Measurements from ENCODE around the gene PLEKHG4B.

The PLEKHG4B gene

DNA sequence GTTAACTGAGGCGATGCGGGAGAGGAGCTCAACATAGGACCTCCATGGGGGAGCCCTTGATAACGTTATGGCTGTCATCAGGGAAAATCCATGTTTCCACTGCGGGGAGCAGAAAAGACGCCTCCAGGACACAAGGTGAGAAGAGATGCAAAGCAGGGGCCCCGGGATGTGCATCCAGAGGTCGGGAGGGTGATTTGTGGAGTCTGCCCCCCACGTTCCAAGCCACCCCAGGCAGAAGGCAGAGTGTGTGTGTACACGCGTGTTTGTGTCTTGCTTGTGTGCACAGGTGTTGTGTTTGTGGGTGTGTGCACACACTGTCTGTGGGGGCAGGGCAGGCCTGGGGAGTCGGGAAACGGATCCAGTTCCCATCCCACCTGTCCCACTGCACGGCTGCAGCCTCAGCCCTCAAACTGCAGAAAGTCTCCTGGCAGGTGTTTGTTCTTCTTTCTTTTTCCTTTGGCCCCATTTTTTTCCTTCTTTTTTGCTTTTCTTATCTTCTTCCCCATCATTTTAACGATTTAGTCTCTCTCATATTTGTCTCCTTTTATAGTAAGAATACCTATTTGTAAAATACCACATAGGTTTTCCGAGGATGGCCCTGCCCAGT, 17.4 kb upstream of the PLEKHG4B start:
- no peak for DNase-seq

DNA sequence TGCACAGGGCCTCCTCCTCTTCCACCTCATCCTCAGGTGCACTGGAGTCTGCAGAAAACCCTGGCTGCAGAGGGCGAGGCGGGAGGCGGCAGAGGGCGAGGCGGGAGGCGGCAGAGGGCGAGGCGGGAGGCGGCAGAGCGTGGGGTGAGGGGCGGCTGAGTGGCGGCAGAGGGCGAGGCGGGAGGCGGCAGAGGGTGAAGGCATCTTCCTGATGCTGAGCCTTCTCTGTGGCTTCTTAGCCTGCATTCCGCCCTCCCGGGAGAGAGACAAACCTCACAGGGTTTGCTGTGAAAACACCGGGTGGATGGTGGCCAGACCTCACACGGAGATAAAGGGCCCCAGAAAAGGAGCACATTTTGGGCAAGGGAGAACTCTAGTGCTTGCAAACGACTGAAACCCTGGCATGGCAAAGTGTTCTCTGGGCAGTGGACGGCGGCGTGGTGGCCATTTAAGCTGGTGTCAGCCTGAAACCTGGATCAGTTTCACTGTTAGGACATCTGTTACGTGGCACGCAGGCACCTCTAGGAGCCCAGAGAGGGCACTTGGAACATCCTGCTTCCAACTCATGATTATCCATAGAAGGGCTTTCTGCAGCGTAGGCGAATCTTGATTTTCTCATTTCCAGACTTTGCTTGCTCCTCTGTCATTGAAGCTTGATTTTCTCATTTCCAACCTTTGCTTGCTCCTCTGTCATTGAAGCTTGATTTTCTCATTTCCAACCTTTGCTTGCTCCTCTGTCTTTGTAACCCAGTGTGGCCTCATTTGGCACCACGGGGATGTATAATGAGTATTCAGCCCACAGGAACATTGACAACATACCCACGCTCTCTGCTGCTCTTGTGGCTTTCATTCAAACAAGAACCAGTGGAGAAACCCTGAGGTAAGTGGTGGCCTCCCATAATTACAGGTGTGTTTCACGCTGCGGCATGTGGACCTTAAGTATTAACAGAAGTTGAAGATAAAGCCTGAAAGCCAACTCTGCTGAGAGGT, 16.3 kb upstream of the PLEKHG4B start:
- DNase-seq: no peak

DNA sequence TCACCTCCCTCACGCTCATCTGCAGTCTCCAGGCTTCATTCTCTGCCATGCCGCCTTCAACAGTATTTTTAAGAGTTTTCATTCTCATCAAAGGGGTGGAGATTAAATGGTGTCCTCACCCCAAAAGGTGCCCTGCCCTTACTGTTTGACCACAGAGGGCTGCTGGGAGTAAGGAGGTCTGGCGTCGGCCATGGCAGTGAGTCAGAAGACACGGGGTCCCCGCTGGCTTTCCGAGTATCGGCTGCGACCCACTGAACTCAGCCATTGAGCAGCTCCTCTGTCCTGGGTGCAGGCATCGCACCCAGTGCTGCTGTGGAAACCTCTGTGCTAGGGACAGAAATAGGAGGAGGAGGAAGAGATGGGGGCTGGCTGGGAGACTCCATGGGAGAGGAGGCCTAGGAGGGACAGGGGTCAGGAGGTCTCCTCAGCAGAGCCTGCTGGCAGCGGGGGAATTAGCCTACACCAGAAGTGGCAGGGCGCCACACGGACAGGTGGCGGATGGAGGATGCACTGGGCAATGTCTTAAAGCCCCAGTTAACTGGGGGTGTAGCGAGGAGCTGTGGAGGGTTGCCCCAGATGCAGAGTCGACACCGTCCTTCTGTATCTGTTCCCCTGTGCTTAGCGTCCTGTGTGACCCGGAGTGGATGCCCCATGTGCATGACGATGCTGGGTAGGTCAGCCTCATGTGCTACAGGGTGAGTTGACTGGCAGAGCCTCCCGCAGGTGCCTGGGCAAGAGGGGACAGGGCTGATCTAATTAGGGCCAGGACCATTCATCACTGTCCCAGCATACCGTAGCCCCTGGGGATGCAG, 15.4 kb upstream of the PLEKHG4B start:
- DNase-seq: no peak

DNA sequence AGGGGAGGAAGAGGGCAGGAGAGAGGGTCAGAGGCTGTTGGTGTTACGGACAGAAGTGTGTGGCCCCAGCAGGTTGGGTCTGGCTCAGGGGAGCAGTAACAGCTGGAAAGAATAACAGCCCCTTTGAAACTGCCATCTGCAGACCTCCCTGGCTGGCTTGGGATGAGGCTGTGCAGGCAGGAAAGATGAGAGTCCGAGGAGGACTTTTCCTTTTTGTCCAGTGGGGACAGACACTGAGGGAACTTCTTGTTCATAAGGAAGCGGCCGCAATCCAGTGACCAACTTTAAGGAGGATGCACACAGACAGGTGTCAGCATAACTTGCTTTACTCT, 14.8 kb upstream of the PLEKHG4B start:
- DNase-seq: no peak

DNA sequence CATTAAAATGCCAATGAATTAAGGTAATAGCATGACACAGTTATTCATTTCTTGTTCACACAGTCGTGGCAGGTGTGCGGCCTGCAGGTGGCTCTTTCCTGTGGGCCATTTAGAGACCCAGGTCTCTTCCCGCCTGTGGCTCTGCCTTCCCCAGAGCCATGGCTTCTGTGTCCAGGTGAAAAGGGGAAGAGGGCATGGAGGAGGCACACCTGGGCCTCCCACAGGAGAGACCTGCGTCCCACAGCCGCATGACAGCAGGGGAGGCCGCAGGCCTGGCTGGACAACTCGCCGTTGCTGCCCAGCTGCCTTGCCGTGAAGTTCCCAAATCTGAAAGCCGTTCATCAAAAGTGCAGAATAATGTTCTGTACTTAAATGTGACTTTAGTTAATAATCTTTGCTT, 14.4 kb upstream of the PLEKHG4B start:
- DNase-seq: no peak

DNA sequence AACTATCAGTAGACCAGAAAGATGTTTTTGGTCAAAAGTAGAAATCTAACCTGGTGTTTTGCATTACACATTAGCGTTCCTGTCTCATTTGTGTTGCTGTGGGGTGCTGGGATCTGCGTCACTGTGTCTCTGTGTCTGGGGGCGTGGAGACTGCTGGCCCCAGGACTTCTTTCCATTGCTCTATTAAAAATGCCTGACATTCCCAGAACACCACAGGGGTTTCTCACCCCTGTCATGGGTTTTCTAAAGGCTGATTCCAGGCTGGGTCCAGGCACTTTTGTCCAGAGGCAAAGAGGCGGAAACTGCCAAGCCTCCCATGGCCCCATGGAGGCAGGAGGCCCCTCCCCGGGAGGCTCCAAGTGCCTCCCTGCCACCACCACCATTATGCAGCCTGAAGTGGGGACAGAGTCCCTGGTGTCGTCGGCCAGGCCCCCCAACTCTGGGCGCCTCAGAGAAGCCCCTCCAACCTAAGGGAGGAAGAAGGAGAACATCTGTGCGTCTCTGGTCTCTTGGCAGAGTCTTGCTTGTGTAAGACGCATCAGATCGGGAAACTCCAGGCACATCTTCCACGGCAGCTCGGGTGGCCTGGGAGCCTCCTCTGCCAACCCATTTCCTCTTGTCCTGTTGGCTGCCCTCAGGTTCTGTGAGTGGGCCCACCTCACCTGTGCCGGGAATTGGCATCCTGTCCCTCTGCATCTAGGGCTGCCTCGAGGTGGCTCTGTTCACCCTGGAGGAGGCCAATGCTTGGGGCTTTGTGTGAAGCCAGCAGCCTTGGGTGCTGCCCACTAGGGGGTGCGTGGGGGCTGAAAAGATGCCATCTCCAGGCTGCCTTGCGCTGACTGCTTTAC, 13.8 kb upstream of the PLEKHG4B start:
- DNase-seq: no peak

DNA sequence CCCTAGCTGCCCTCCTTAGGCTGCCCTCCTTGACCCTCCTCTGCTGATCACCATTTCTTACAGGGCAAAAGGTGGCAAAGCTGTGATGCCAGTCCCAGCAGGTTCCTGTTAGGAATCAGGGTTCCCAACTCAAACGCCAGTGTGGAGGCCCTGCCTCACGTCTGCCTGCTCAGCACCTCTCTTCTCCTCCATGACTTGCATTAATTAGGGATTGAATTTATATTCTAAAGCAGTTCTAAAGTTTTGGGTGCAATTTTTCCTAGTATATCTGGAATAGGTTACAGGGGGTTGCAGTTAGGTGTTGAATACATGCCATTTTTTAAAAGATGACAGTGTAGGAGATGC, 13.2 kb upstream of the PLEKHG4B start:
- no peak for DNase-seq

DNA sequence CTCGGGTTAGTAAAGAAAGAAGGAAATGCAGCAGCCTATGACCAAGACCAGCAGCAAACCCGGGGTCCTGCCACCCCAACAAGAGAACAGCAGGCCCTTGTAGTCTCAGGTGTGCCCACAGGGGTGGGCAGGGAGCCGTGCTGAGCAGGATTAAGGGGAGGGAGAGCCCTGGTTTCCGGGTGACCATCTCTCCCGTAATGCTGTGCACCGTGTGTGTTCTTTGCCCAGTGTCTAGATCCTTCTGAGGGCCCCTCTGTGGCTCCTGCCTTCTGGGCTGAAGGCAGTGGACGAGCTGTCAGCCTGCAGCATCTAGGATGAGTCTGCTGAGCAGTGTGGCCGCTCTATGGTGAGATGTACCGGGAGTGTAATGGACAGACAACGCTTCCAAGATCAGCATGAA, 12.7 kb upstream of the PLEKHG4B start:
- DNase-seq: no peak

DNA sequence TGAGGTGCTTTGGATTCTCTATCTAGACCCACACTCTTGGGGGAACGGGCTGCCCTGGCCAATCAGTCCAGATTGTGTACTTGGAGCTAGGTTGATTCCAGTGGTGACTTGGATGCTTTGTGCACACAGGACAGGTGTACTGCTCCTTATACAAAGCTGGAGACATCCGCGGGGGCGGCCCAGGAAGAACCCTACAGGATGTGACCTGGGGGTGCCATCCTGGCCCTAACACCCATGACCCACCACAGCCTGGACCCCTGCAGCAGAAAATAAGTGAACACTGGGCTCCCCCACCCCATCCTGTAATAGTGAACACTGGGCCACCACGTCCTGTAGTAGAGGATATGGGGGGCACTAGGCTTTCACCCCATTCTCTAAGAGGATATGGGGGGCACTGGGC, 12.1 kb upstream of the PLEKHG4B start:
- DNase-seq: no peak

DNA sequence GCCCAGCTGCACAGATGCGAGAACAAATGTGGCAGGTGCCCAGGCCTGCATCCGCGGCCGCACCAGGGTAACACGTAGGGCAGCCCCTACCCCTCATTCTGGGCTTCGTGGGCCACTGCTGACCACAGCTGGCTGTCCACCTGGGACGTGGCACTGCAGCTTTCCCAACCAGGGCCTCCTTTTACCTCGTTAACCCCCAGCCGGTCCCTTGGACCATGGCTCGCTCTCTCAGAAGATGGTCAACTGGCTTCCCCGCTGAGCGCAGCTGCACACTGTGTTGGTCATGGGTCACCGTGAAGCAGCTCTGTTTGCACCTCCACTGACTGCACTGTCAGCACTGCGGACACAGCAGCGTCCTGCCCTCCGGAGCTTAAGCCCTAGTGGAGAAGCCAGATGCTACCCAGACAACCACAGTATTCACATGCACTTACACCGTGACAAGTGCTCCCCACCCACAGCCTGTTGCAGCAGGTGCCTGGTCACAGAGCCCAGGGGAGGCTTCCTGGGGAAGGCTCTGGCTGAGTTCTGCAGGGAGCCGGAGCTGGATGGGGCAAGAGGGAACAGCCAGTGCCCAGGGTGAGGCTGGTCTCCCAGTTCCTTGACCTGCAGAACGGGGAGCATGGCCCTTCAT, 10.5 kb upstream of the PLEKHG4B start:
- DNase-seq: no peak

DNA sequence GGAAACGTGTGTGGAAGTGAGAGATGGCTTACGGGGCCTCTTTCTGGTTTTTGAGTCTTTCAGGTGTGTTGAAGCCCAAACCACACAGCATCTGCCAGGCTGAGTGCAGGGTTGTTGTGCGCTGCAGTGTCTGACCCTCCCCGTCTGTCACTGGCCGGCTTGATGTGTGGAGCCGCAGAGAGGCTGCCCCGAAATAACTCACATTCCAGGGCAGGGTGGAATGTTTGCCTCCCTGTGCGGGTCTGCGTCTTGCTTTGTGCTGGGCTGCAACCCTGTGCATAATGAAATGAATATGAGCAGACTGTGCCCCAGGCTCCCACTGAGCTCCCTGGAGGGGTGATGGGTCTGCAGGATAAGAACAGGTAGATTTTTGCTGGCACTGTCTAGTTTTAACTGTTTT, 9.9 kb upstream of the PLEKHG4B start:
- no peak for DNase-seq

DNA sequence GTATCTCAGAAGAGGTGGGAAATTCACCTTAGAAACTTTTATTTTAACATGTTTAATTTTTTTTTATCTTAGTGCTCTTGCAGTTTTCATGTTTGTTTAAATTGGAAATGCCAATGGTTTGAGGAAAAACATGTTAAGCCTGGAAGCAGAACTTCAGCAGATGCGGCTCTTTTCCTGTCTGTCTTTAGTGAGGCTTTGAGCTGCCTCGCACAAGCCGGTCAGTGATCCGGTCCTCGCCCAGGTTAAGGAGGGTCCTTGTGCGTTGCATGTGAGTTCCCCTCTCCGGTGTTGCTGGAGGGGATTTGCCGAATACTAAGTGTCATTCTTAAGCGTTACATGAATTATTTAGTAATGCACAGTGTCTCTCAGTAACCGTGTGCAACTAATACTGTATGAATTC, 9.4 kb upstream of the PLEKHG4B start:
- DNase-seq: no peak

DNA sequence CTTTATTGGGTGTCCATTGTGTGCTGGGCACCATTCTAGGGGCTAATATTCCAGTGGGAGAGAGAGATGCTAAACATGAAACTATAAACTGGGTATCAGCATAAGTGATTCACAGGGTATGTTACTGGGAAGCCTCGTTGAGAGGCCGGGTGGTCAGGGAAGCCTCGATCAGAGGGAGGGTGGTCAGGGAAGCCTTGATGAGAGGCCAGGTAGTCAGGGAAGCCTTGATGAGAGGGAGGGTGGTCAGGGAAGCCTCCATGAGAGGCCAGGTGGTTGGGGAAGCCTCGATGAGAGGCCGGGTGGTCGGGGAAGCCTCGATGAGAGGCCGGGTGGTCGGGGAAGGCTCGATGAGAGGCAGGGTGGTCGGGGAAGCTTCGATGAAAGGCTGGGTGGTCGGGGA, 8.9 kb upstream of the PLEKHG4B start:
- no peak for DNase-seq

DNA sequence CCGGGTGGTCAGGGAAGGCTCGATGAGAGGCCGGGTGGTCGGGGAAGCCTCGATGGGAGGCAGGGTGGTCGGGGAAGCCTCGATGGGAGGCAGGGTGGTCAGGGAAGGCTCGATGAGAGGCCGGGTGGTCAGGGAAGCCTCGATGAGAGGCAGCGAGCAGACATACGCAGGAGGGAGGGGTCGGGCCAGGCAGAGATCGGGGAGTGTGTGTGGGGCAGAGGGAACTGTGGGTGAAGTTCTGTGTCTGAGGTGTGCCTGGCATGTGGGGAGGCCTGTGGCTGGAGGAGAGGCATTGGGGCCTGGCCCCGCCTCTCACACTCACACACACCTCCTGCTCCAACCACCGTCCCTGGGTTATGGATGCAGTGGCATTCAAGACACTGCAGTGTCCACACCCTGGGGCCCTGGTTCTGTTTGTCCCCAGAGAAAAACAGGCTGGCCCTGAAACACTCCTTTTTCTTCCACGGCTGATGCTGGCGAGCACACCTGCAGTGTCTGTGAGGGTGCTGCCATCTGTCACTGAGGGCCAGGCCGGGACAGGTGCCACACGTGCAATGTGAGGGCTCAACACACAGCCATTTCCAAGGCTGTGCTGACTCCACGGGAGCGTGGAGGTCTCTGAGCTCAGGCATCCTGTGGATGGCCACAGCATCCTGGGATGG, 6.5 kb upstream of the PLEKHG4B start:
- DNase-seq: no peak

DNA sequence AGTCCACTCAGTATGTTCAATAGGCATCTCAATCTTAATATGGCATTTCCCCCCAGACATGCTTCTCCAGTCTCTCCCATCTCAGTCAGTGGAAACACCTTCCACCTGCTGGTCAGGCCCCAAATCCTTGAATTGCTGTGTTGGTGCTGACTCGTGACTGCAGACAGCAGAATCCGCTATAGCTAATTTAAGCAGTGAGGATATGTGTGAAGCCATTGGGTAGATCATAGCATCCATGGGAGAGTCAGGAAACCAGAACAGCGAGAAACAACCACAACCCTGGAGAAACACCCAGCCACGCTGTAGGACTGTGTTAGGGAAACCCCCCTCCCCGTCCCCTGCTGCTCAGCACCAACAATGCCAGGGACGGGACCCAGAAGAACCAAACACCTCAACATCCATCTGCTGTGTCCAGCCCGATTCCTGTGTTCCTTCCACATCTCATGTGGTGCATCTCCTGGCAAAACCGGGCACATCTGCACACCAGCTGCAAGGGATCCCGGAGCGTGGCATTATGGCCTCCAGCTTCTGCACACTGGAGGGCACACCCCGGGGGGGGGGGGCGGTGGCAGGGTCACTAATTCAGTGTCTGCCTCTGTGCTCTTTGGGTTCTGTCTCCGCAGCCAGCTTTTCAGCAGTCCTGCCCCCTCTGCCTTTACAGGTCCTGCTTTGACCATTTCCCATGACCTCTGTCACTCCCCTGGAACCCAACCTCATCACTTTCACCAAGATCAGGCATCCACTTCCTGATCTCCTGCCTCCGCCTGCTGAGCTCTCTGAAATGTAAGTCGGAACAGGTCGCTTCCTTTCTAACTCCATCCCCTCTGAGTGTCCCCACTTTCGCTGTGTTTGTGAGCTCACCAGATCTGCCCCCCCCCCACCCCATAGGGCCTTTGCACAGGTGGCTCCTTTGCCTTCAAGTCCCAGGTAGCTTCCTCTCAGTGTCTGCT, 2.4 kb upstream of the PLEKHG4B start:
- no peak for DNase-seq

DNA sequence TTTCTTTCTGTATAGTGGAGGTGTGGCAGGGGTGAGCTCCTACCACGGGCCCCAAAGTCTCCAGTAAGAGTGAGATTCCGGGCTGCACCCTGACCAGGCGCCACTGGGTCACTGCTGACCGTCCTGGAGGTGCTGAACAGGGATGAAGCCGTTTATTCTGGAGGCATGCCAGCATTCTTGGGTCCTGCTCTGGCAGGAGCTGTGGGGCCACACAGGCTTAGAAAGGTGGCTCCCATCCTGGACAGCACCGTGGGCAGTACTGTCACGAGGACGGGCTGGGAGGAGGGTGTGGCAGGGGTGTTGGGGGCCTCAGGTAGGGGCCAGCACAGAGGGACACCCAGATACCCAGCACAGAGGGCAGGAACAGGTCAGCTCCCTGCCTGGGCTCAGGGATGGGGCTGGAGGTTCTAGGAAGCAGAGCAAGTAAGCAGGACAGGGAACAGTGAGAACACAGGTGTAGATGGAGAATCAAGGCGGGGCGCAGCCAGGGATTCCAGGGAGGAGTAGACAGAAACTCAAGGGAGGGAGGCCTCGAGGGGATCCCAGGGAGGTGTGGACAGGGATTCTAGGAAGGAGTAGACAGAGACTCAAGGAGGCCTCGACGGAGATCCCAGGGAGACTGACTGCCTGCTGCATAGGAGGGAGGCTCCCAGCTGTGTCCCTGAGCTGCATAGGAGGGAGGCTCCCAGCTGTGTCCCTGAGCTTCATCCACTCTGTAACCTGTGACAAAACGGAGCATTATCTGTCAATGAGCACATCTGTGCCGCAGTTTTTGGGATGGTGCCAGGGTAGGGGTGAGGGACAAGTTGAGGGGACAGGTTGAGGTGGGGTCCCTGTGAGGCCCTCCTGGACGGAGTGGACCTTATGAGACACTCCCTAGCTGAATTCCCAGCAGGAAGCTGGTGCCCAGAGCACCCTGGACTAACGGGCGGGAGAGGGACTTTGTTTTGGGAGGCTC, 1.1 kb upstream of the PLEKHG4B start:
- no peak for DNase-seq

DNA sequence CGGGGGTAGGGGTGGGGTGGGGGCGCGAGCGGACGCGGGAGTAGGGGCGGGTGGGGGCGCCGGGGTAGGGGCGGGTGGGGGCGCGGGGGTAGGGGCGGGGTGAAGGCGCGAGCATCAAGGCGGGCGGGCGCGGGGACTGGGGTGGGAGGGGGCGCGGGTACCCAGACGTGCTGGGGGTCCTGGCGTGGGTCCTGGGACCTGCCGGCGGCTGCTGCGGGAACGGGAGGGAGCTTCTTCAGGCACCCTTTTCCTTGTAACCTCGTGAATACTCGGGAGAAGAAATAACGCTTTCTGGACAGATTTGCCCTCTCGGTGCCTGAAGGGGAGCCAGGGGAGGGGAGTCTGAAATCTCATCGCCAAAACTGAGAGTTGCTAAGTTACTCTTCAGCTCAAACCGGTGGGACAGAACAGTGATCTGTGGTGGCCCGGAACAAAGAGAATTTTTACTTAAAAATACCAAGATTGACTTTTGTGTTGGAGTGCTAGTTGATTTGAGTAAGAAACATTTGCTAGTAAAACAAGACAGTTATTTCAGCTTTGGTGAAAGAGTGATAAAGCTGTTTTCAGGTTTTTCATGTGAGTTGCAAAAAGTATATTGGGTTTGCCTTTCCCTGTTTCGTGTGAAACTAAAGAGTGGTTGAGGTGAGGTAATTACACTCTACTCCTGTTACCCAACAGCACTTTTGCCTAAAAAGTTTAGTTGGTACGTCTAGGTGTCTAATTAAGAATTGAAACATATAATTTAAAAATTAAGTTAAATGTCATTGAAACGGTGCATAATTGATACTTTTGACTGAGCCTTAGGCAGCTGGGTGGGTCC, 643 bp downstream of the PLEKHG4B start:
- no peak for DNase-seq
